Activated CD4-positive, alpha-beta T cell treated with anti-CD3 and anti-CD28 coated beads, Interleukin-2, amount 50 U/mL, for 48 hours (primary cell): Measurements from ENCODE around the gene ITPR3.

Source experiments
- DNase-seq, 2 experiments: peaks; one replicate each; pipeline ENCODE4 v3.0.0-alpha.2; 2020

ITPR3 gene

DNA sequence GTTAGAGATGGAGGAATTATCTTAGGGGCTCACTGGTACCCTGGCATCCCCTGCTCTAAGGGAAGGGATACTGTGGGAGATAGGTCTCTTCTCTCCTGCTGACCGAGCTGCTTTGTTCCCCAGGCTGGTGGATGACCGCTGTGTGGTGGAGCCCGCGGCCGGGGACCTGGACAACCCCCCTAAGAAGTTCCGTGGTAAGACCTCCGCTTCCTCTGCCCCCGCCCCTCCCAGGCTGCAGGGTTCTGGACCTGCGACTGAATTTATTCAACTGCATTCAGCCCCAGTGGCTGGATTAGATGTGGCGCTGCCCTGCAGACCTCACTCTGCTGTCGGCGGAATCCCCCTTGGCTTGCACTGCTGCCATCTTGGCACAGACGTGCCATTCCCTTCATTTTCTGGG is 19.2 kb downstream of the ITPR3 start:
- DNase-seq = no peak

DNA sequence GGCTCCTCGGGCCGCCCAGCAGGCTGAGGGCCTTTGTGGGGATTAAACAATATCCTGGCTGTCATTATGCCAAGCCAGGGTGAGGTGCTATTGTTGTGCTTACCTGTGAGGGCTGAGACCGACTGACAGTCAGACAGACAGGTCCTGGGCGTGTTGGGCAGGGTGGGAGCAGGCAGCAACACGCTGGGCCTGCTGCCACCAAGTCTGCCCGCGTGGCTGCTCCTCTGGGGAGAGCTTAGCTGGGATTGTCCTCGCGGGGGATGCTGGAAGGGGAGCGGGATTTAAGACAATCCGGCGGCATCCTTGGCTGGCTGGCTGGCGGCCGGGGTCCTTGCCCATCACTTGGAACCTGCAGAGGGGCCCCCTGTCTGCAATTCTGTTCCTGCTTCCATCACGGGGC is 20.0 kb downstream of the ITPR3 start:
- no peak for DNase-seq

DNA sequence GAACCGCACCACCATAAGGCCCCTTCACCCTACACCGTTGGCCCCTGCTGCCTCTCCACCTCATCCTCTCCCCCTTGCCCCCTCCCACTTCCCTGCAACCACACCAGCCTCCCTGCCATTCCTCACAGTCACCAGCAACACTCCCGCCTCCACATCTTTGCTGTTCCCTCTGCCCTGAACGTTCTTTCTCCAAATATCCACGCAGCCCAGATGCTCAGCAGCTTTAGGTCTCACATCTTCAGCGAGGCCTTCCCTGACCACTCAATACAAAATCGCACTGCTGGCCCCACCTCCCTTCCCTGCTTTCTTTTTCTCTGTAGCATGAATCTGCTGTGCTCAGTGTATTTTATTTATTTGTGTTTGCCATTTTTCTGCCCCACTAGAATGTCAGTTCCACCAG is 20.5 kb downstream of the ITPR3 start:
- no peak for DNase-seq

DNA sequence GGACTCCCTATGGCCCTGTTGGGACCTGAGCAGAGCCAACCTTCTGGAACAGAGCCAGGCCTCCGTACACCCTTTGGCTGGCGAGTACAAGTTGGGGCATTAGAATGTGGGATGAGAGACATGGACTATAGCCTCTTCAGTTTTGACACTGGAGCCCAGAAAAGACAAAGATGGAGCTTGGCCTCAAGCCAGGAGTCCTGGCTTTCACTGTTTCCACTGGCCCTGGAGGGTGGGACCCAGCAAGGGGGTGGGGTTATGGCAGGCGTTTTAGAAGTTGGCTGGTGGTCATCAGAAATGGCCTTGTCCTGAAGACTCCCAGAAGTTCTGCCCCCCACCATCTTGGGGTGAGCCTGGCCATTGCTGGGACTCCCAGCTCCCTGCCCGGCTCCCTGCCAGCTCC is 21.8 kb downstream of the ITPR3 start:
- no peak for DNase-seq

DNA sequence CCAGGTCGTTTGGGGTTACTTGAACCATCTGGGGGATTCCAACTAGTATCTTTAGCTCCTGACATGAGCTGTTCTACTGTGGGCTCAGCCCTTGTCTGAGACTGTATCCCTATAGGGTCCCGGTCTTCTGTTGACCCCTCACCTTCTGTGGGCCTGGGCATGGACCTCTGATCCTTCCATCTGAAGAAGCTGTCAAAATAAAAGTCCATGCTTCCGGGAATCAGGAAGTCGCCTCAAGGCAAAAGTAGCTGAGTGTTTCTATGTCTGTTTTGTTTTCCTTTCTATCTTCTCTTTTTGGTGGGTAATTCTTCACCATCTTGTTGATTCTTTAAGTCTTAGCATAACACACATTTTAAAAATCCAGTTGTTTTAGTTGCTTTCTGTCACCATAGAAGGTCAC is 30.3 kb downstream of the ITPR3 start:
- DNase-seq = no peak

DNA sequence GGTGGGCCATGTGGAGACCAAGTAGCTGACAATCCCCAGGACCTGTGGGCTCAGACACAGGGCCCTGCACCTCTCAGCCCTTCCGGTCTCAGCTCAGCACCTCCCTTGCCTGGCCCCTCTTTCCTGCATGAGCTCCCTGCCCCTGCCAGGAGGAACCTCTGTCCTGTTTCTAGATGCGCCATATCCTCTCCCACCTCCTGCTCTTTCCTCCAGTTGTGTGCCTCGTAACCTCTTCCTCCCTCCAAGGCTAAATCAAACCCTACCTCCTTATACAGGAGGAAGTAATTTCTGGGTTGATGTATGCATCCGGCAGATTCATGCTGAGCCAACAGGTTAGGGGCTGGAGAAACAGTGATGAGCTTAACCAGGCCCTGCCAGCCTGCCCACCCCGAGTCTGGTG is 30.9 kb downstream of the ITPR3 start:
- no peak for DNase-seq

DNA sequence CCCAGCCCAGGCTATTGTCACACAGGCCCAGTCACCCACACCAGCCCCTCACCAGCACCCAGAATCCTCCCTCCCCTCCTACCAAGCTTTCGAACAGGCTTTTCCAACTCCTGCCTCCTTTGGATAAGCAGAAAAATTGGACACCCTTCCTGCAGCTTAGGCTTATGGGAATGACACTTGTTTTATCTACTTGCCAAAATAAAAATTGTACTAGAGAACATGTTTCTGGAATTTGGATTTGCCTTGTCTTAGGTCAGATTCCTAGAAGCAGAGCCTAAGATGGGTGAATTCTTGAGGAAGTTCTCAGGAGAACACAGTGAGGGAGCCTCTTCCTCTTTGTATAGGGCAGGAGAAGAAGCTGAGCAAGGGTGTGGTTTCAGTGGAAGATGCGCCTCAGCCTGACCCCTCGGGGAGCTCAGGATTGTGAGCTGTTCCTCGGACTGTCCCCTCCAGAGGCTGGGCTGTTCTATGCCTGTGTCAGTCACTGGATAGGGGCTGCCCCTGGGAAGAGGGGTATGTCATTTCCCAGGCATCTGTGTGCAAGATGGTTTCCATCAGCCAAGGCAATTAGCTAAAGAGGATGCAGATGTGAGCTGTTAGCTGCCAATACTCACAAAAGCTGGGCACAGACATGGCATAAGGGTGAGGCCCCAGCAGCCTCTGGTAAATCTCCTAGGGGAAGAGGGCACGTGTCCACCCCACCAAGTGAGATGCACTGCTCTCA is 33.9 kb downstream of the ITPR3 start:
- no peak for DNase-seq

DNA sequence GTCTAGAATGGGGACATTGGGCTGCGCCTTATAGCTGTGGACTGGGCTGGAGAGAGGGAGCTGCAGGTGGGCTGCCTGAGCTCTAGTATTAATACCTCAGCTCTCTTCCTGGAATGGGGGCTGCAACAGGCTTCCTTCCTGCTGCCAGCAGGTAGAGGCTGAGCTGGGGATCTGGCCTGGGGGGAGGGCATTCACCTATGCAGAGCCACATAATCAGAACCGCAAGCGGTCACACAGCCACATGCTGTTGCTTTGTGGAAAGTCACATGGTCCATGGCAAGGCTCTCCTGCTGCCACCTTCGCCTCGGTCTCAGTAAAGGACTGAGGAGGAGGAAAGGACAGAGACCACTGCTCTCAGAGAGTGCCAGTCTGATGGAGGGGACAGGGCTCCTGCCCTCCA is 35.7 kb downstream of the ITPR3 start:
- no peak for DNase-seq

DNA sequence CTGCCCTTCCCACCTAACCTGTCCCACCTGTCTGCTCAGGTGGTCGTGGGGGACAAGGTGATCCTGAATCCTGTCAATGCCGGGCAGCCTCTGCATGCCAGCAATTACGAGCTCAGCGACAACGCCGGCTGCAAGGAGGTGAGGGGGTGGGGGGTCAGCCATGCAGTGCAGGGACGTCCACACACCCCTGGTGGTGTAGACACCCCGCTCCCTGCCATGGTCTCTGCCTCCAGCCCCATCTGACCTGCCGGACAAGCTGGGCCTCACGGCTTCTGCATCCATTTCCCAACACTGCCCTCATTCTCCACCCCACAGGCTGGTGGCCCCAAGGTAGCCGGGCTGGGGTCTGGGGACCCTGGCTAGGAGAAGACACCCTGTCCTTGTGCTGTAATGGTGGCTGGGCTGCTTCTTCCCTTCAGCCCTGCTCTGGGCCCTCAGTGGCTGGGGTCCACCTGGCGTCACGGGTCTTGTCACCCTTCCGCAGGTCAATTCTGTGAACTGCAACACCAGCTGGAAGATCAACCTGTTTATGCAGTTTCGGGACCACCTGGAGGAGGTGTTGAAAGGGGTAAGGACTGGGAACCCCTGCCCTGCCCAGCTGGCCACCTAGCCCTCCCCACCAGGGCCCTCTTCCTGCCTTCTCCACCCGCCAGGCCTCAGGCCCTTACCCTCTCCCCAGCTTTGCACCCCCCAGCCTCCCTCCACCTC is 38.0 kb downstream of the ITPR3 start:
- DNase-seq = no peak

DNA sequence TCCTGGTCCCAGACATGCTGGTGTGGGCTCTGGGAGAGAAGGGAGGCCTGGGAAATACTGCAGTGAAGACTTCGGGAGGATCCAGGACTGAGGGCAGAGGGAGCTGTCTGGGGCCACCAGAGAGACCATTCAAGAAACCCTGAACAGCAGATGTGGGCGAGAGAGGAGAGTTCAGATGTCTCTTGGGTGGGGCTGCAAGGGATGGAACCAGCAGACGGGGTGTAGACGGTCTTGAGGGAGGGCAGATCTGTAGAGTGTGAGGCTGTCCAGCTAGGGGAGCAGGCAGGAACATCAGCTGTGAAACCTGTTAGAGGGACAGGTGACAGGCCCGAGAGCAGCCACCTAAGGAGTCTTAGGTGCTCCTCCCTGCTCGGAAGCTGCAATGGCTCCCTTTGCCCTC is 38.9 kb downstream of the ITPR3 start:
- no peak for DNase-seq

DNA sequence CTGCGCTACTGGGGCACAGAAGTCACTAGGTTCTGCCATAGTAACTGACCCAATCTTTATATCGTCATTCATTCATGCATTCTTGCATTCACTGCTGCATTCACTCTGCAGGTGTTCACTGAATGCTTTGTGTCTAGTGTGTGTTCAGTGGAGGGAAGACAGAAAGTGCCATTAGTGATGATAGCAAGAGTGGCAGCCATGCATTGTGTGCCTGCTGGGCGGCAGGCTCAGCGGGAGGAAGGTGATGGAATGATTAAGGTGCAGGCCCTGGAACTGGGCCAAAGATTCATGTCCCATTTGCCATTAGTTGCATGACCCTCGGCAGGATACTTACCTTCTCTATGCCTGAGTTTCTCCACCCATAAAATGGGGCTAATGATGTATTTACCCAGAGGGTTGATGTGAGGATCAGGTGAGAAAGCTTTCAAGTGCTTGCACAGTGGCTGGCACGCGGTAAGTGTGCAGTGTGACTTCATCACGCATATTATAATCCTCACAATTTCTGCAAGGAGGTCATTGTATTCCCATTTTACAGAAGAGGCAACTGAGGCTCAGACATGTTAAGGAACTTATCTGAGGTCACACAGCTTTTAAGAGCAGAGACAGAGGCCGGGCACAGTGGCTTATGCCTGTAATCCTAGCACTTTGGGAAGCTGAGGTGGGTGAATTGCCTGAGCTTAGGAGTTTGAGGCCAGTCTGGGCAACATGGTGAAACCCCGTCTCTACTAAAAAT is 40.1 kb downstream of the ITPR3 start:
- DNase-seq = no peak

DNA sequence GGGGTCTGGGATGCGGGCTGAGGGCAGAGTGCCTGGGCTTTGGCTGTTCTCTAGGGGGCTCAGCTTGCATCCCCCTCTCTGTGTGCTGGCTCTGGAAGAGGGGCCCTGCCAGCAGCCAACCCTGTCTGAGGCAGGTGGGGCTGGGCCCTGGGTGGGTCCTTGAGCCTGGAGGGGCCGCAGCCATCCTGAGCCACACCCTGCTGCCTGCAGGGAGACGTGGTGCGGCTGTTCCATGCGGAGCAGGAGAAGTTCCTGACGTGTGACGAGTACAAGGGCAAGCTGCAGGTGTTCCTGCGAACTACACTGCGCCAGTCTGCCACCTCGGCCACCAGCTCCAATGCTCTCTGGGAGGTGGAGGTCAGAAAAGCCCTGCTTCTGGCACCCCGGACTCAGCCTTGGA is 41.2 kb downstream of the ITPR3 start:
- DNase-seq = no peak

DNA sequence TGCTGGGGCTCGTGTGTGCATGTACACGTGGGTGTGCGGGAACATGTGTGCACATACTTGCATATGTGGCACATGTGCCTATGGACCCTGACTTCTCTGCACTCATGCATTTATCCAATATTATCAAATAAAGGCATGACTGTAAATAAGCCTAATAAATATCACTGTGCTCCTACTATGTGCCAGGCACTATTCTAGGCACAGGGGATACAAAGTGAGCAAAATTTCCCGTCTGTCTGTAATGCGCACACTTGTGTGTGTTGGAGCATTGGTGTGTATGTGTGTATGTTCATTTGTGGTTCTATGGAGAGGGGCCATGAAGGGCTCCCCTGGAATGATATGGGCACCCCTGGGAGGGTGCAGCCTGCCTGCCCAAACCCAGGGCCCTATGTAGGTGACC is 41.9 kb downstream of the ITPR3 start:
- DNase-seq = no peak

DNA sequence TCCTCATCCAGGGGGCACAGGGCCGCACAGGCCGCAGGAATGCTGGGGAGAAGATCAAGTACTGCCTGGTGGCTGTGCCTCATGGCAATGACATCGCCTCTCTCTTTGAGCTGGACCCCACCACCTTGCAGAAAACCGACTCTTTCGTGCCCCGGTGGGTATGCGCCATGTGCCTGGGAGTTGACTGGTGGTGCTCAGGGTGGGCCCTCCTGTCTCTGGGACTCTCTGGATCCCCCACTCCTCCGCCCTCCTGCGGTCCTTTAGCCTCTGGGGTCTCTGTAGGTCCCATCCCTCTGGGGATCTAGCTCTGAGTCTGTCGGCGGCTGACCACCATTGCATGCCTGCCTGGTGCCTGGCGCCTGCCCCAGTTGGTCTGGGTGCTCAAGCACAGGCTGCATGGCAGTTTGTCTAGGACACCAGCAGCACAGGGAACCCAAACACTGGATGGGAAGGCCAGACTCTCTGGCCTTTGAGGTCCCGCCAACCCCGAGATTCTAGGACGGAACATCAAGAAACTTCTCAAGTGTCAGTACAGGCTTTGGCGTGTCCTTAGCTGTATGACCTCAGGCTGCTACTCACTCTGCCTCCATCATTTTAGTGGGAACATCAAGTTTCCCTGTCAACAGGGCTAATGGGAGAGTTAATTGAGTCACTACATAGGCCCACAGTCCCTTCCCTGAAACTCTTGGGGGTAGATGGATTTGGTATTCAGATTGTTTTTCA is 42.8 kb downstream of the ITPR3 start:
- DNase-seq = no peak

DNA sequence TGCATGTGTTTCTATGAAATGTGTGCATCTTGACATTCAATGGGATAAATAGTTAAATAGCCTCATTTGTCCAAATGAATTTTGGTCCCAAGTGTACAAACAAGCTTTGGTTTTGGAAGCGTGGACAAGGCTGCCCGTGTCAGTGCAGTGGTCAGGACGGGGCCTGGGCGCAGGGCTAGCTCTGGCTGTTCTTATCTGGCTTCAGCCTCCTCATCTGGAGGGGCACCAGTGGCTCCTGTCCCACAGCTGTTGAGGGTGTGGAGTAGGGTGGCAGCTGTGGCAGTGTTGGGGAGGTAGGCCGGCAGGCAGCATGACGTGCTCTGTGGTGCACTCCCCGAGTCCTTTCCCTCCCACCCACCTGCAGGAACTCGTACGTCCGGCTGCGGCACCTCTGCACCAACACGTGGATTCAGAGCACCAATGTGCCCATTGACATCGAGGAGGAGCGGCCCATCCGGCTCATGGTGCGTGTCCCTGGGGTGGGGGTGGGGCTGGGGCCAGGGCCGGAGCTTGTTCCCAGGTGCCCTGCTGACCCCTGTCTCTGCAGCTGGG is 43.5 kb downstream of the ITPR3 start:
- DNase-seq = no peak

DNA sequence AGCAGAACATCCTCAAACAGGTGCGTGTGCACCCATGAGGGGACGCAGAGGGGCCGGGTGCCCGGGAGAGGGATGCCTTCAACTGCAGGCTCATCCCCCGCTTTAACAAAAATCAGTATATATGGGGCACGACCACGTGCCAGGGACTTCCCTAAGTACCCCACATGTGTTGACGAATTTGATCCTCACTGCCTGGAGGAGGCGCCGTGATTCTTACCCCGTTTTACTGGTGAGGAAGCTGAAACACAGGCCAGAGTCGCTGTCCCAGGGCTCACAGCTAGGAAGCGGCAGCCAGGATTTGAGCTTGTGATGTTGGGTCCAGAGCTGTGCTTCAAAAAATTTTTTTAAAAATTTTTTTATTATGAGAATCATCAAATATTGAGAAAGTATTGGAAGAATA is 44.8 kb downstream of the ITPR3 start:
- no peak for DNase-seq

DNA sequence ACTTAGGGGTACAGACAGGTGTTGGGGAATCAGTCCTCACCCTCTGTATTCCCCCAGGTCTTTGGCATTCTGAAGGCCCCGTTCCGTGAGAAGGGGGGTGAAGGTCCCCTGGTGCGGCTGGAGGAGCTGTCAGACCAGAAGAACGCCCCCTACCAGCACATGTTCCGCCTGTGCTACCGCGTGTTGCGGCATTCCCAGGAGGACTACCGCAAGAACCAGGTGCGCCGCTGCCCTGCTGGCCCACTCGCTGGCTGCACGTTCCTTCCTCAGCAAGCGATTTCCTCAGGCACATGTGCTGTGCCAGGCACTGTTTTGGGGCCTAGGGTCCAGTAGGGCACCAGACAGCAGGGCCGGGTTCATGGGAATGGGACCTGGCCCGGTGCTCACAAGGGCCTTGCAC is 46.0 kb downstream of the ITPR3 start:
- DNase-seq = no peak

DNA sequence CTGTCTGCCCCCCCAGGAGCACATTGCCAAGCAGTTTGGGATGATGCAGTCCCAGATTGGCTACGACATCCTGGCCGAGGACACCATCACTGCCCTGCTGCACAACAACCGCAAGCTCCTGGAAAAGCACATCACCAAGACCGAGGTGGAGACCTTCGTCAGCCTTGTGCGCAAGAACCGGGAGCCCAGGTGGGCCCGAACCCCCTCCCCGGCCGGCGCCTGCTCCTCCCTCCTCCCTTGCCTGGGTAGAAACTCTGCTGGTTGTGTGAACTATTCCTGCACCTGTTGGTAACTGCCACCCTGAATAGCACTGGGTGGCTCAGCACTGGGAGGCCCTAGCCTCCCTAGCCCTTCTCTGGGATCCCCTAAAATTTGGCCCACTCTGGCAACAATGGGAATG is 46.7 kb downstream of the ITPR3 start:
- DNase-seq = no peak

DNA sequence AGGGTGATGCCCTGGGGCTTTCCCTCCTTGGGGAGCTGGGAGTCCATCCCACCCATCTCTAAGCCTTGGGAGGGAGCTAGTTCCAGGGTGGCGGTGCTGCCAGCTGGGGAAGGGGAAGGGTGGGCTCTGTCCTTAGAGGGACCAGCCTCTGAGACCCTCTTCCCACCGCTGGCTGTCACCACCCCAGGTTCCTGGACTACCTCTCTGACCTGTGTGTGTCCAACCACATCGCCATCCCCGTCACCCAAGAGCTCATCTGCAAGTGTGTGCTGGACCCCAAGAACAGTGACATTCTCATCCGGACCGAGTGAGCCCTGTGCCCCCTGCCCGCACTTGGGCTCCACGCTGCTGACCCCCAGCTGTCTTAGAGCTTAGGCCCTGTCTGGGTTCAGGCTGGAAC is 47.2 kb downstream of the ITPR3 start:
- DNase-seq = no peak

DNA sequence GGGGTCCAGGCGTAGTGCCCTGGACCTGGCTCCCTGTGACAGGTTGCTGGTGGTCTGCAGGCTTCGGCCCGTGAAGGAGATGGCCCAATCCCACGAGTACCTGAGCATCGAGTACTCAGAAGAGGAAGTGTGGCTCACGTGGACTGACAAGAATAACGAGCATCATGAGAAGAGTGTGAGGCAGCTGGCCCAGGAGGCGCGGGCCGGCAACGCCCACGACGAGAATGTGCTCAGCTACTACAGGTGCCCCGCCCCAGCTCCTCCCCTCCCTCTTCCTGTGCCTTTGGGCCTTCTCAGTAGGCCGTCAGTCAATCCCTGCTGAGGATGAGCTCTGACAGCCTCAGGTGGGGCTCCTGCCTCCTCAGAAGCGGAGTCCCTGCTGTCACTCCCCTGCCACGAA is 47.8 kb downstream of the ITPR3 start:
- DNase-seq = peak; percentile 50 to 55

DNA sequence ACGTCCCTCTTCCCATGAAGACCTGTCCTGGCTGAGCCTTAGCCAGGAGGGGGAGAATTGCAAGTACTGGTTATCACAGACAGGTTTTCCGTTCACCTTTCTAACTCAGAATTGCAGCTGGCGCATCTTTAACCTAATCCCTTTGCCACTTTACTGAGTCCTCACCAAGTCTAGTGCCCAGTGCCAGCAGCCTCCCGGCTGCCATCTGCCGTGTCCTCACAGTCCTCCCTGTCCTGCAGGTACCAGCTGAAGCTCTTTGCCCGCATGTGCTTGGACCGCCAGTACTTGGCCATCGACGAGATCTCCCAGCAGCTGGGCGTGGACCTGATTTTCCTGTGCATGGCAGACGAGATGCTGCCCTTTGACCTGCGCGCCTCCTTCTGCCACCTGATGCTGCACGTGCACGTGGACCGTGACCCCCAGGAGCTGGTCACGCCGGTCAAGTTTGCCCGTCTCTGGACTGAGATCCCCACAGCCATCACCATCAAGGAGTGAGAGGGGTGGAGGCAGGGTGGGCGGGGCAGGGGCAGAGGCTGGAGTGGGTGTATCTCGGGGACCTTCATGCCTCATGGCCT is 49.1 kb downstream of the ITPR3 start:
- no peak for DNase-seq

DNA sequence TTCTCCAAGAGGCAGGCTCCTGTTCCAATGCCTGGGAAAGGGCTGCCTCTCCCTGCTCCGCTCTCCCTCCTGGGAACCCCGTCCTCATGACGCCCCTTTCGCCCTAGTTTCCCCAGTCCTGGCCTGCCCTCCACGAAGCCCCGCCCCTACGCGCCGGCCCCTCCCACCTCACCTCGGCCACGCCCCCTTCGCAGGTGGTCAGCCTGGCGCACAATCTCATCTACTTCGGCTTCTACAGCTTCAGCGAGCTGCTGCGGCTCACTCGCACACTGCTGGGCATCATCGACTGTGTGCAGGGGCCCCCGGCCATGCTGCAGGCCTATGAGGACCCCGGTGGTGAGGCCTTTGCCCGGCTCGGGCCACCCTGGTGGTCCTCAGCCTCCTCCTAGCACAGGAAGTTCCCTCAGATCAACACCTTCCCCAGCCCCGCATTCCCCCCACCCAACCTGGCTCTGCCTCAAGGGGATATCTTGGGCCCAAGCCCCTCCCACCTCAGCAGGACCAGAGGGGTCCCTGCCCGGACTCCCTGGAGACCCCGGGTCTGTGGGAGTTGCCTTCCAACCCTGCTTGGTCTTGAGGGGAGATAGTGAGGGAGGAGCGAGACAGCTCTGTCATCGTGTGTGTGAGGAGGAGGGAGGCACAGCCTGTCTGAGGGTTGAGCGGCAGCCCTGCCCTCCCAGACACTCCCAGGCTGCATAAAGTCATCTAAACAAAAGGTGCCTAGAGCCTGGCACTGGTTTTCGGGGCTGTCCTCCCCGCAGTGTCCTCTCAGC is 50.0 kb downstream of the ITPR3 start:
- no peak for DNase-seq
